Embryonic facial prominence (tissue), 1 donor: ENCODE results near the gene NEK9.

Source experiments
- DNase-seq: peaks from one replicate; pipeline ENCODE4 v3.0.0-alpha.2; 2016; ENCODE audit errors: extremely low spot score

The NEK9 gene

GRCh38 chr14:75040507-75040906, 86.3 kb downstream of the NEK9 start:
- DNase-seq = no peak

- DNase-seq = no peak
These were observed 93.9 kb downstream of the NEK9 start for GRCh38 chr14:75032939-75033338.

DNA sequence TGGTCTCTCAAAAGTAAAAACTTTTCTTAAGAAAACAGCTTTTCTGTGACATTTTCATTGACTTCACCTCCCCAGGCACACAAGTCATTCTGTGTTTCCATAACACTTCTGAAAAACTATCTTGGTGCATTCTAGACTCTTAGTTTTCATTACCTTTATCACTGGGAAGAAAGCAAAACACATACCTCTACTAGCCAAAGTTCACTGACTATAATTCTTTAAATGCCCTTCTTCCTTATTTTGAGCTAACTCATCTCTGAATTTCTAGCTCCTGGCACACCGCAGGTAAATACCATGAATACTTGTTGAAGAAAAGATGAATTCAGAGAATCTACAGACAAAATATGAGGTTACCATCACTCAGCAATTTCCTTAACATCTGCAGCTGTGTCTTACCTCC, 96.7 kb downstream of the NEK9 start:
- DNase-seq = no peak
